HepG2 (cell line): ENCODE measurements around the gene APBB1. TPM values are rescaled to one million over a fixed set of nuclear protein-coding genes. Genes with fewer than 3 reads are reported as not detected.

Source experiments
- ATAC-seq: fragments of 200-7000 bp; cut with Tn5 transposase; 3 replicates; pipeline ENCODE4 v1.9.1; 2020; ENCODE audit warnings: mild to moderate bottlenecking, moderate library complexity
- BruUV-seq: library from RNA; stranded (reverse); fragments of 400-500 nt; replicated peaks from 2 replicates; lab custom pipeline; 2021; lab: Mats Ljungman, UMichigan
- CTCF ChIA-PET: fragments of 300-600 bp; formaldehyde crosslinking; extraction: SDS; loops from one replicate; lab custom pipeline; 2021; ENCODE audit warnings: low total read pairs, inconsistent platforms, low intra/inter-chr PET ratio; lab: Yijun Ruan, JAX
- POLR2A ChIA-PET: fragments of 350-600 bp; sonication (Branson Sonifier 250); formaldehyde crosslinking; loops from one replicate; lab custom pipeline; 2020; ENCODE audit warnings: antibody characterized with exemption, inconsistent platforms; lab: Yijun Ruan, JAX
- DNase-seq: peaks from one replicate; pipeline ENCODE4 v3.0.0-alpha.2; 2015; ENCODE audit warnings: low spot score
- FAIRE-seq: peaks from 3 replicates; lab custom pipeline; 2011; peaks lifted over from hg19 to GRCh38; lab: Jason Lieb, UNC
- H2AFZ ChIP-seq: one replicate; pipeline ENCODE4 v1.6.1; 2011; ENCODE audit warnings: low read length, inconsistent platforms
- H3K27ac ChIP-seq: fragments of 300-600 bp; 3 replicates; pipeline ENCODE4 v1.8.0; 2011; ENCODE audit warnings: mixed run types, mild to moderate bottlenecking, mixed read lengths, low read length, inconsistent platforms; ENCODE audit not compliant: insufficient read depth; ENCODE audit errors: extremely low read length
- H3K27me3 ChIP-seq, 2 experiments: fragments of 200-600 bp in 1 of 2; 2 replicates in 1 of 2; 3 replicates in 1 of 2; pipeline versions ENCODE4 v1.6.0 to v1.8.0; 2011; ENCODE audit warnings: low read length in 2 of 2, mild to moderate bottlenecking in 2 of 2, moderate library complexity in 2 of 2, inconsistent platforms in 1 of 2; ENCODE audit not compliant: insufficient read depth in 2 of 2, control insufficient read depth in 1 of 2
- H3K36me3 ChIP-seq, 2 experiments: fragments of 200-600 bp in 1 of 2; replicated peaks in 1 of 2; 2 replicates in 1 of 2; 3 replicates in 1 of 2; pipeline versions ENCODE4 v1.5.1 to v1.8.0; 2011; ENCODE audit warnings: low read length in 2 of 2, inconsistent platforms in 1 of 2; ENCODE audit not compliant: insufficient read depth in 2 of 2, control insufficient read depth in 1 of 2
- H3K4me1 ChIP-seq: 2 replicates; pipeline ENCODE4 v1.5.1; 2012; ENCODE audit warnings: low read length, inconsistent platforms; ENCODE audit not compliant: insufficient read depth
- H3K4me2 ChIP-seq: 2 replicates; pipeline ENCODE4 v1.6.0; 2011; ENCODE audit warnings: low read depth, low read length, inconsistent platforms
- H3K4me3 ChIP-seq, 3 experiments: fragments of 200-600 bp in 1 of 3; sonication (generic), shearing (Covaris generic) in 1 of 3; replicated peaks in 1 of 3; 2 replicates each; pipeline ENCODE4 v1.5.1; 2011 to 2016; ENCODE audit warnings: low read length in 3 of 3, inconsistent platforms in 2 of 3, low read depth in 2 of 3, mild to moderate bottlenecking in 2 of 3, control low read depth in 1 of 3, mixed read lengths in 1 of 3; ENCODE audit not compliant: insufficient read depth in 1 of 3
- H3K79me2 ChIP-seq: one replicate; pipeline ENCODE4 v1.6.1; 2011; ENCODE audit warnings: low read length, inconsistent platforms; ENCODE audit not compliant: insufficient read depth
- H3K9ac ChIP-seq: 2 replicates; pipeline ENCODE4 v1.6.0; 2011; ENCODE audit warnings: mild to moderate bottlenecking, low read depth, low read length, inconsistent platforms; ENCODE audit not compliant: insufficient read depth
- H3K9me3 ChIP-seq: 2 replicates; pipeline ENCODE4 v1.5.1; 2012; ENCODE audit warnings: mild to moderate bottlenecking, low read length
- H4K20me1 ChIP-seq: 2 replicates; pipeline ENCODE4 v1.6.0; 2011; ENCODE audit warnings: inconsistent platforms, mild to moderate bottlenecking, low read length, moderate library complexity; ENCODE audit not compliant: insufficient read depth
- DMAP1 ChIP-seq: IDR thresholded peaks from 2 replicates; pipeline ENCODE4 v1.6.1; 2016
- RAD51 ChIP-seq: fragments of 450-650 bp; IDR thresholded peaks from 2 replicates; pipeline ENCODE4 v1.6.1; 2016; ENCODE audit warnings: borderline replicate concordance
- ZNF225 ChIP-seq: sonication (generic); formaldehyde crosslinking; IDR thresholded peaks from 2 replicates; pipeline ENCODE4 v1.4.0; 2020; ENCODE audit warnings: mild to moderate bottlenecking, missing genetic modification reagents
- ZNF468 ChIP-seq: sonication (generic); formaldehyde crosslinking; IDR thresholded peaks from 2 replicates; pipeline ENCODE4 v1.8.0; 2022; ENCODE audit warnings: mild to moderate bottlenecking, moderate library complexity, missing genetic modification reagents
- WGBS: methylation state at CpG from one replicate; pipeline ENCODE4 v1.1.6; 2017; ENCODE audit warnings: low lambda C conversion rate; 5-methylcytosine and 5-hydroxymethylcytosine counted together
- in situ Hi-C: cut with HindIII; loops from 2 replicates; pipeline ENCODE4 v1.10.0; 2017; ENCODE audit warnings: low pct_unique_long_range_greater_than_20kb; ENCODE audit not compliant: extremely low pct_ligation_motif_present
- intact Hi-C: fragments of 100-400 bp; cut with micrococcal nuclease; formaldehyde crosslinking; loops from one replicate; pipeline ENCODE4 v1.10.0; 2022; ENCODE audit not compliant: unreplicated experiment
- polyA plus RNA-seq, 8 experiments: library from polyadenylated mRNA; depleted of rRNA in 3 of 8; stranded (reverse) in 7 of 8; unstranded in 1 of 8; fragments of >200 nt; fragmentation: Illumina TruSeq in 4 of 8; extraction: Trizol in 4 of 8; gene quantifications; 2 replicates each; pipeline versions ENCODE4 v1.2.1 to v1.2.3, GENCODE V29; 2011 to 2016; ENCODE audit warnings: low read depth in 4 of 8, missing spikeins in 1 of 8, mixed read lengths in 1 of 8; ENCODE audit not compliant: insufficient read depth in 1 of 8
- total RNA-seq, 5 experiments: library from RNA; depleted of rRNA; stranded (reverse); fragments of >200 nt; fragmentation: Illumina TruSeq; extraction: Trizol; gene quantifications; 2 replicates each; pipeline ENCODE4 v1.2.3, GENCODE V29; 2016; ENCODE audit warnings: low read depth in 1 of 5
- TF ChIP-seq, protein P1 (sequence below): IDR thresholded peaks from 2 replicates; pipeline ENCODE4 v1.6.1; 2016
- TF ChIP-seq, protein P2 (sequence below): sonication (generic); formaldehyde crosslinking; IDR thresholded peaks from 2 replicates; pipeline ENCODE4 v1.4.0; 2020; ENCODE audit warnings: missing genetic modification reagents
- TF ChIP-seq, protein P3 (sequence below): sonication (generic); formaldehyde crosslinking; IDR thresholded peaks from 2 replicates; pipeline ENCODE4 v1.9.0; 2021; ENCODE audit warnings: mild to moderate bottlenecking, missing genetic modification reagents
- TF ChIP-seq, protein P4 (sequence below), 2 experiments: sonication (generic) in 1 of 2; formaldehyde crosslinking in 1 of 2; IDR thresholded peaks; 2 replicates each; pipeline versions ENCODE4 v1.6.1 to v1.9.0; 2014 to 2022; ENCODE audit warnings: antibody characterized with exemption in 1 of 2, borderline replicate concordance in 1 of 2, inconsistent platforms in 1 of 2, low read depth in 1 of 2, missing genetic modification reagents in 1 of 2

The APBB1 gene
- total and polyA plus RNA-seq, 2 of the 13 experiments (the other 11 are each of a cell fraction or from before 2014, with no cell fraction given): 1.7 to 3.5 TPM

DNA sequence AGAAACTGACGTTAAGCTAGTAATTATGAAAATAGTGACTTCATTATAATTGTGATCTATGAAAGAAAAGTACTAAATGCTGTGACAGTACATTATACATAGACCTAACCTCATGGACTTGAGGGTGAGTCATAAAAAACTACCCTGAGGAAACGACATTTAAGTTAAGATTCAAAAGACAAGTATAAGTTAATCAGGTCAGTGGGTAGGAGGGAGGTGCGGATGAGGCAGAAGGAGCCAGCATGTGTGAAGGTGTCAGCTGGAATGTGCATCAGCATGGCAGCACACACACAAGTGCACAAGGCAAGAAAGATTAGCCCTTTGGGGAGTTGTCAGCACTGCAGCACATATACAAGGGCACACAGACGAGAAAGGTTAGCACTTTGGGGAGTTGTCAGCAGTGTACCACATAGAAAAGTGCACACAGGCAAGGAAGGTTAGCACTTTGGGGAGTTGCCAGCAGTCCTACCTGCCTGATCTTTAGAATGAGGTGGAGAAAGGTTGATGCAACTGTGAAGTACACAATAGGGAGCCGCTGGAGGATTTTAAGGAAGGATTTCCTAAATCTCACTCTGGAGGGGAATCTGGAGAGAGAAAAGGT, 67.0 kb downstream of the APBB1 start:
- peaks cover 22% of the 10 kb centered on the region for H3K4me1 ChIP-seq
- no peak overlapping the region for H2AFZ ChIP-seq
- no TSS peak for BruUV-seq
- ChIA-PET CTCF (interaction anchor here (1.3 to 2.6 kb wide), 2 partner anchors 101 to 102 kb away, joined by 4 to 32 read pairs; no protein-coding TSS in a partner anchor), POLR2A (no interaction called here)
- H3K4me3 ChIP-seq: no peak overlapping the region
- WGBS: 22% methylated on average over 5 of the region's 5 CpGs
- H3K4me2 ChIP-seq: no peak overlapping the region
- in situ Hi-C loops: loop anchor here (5.0 kb wide), 1 partner anchor 100 kb away; no protein-coding TSS in a partner anchor
- no peaks in the 10 kb centered on the region for H3K36me3 ChIP-seq
- no peak overlapping the region for H3K9ac ChIP-seq
- FAIRE-seq (no peak), DNase-seq (no peak), ATAC-seq (no peak)
- no peaks in the 10 kb centered on the region for H4K20me1 ChIP-seq
- H3K27ac ChIP-seq: no peak overlapping the region
- intact Hi-C loops: loop anchor here (2.0 to 10.0 kb wide), 3 partner anchors 55 to 877 kb away; no protein-coding TSS in a partner anchor
- H3K27me3 ChIP-seq: no peaks in the 10 kb centered on the region
- H3K79me2 ChIP-seq: no peaks in the 10 kb centered on the region
- no peaks in the 10 kb centered on the region for H3K9me3 ChIP-seq
- TF ChIP-seq ZNF225 (CRISPR knock-in tag) (no peak), DMAP1 (no peak), ZNF468 (CRISPR knock-in tag) (no peak), RAD51 (no peak)
- TF ChIP-seq, protein P1, sequence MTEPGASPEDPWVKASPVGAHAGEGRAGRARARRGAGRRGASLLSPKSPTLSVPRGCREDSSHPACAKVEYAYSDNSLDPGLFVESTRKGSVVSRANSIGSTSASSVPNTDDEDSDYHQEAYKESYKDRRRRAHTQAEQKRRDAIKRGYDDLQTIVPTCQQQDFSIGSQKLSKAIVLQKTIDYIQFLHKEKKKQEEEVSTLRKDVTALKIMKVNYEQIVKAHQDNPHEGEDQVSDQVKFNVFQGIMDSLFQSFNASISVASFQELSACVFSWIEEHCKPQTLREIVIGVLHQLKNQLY: no peak
- TF ChIP-seq, protein P2, sequence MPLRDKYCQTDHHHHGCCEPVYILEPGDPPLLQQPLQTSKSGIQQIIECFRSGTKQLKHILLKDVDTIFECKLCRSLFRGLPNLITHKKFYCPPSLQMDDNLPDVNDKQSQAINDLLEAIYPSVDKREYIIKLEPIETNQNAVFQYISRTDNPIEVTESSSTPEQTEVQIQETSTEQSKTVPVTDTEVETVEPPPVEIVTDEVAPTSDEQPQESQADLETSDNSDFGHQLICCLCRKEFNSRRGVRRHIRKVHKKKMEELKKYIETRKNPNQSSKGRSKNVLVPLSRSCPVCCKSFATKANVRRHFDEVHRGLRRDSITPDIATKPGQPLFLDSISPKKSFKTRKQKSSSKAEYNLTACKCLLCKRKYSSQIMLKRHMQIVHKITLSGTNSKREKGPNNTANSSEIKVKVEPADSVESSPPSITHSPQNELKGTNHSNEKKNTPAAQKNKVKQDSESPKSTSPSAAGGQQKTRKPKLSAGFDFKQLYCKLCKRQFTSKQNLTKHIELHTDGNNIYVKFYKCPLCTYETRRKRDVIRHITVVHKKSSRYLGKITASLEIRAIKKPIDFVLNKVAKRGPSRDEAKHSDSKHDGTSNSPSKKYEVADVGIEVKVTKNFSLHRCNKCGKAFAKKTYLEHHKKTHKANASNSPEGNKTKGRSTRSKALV (CRISPR knock-in tag): no peak
- TF ChIP-seq, protein P3, sequence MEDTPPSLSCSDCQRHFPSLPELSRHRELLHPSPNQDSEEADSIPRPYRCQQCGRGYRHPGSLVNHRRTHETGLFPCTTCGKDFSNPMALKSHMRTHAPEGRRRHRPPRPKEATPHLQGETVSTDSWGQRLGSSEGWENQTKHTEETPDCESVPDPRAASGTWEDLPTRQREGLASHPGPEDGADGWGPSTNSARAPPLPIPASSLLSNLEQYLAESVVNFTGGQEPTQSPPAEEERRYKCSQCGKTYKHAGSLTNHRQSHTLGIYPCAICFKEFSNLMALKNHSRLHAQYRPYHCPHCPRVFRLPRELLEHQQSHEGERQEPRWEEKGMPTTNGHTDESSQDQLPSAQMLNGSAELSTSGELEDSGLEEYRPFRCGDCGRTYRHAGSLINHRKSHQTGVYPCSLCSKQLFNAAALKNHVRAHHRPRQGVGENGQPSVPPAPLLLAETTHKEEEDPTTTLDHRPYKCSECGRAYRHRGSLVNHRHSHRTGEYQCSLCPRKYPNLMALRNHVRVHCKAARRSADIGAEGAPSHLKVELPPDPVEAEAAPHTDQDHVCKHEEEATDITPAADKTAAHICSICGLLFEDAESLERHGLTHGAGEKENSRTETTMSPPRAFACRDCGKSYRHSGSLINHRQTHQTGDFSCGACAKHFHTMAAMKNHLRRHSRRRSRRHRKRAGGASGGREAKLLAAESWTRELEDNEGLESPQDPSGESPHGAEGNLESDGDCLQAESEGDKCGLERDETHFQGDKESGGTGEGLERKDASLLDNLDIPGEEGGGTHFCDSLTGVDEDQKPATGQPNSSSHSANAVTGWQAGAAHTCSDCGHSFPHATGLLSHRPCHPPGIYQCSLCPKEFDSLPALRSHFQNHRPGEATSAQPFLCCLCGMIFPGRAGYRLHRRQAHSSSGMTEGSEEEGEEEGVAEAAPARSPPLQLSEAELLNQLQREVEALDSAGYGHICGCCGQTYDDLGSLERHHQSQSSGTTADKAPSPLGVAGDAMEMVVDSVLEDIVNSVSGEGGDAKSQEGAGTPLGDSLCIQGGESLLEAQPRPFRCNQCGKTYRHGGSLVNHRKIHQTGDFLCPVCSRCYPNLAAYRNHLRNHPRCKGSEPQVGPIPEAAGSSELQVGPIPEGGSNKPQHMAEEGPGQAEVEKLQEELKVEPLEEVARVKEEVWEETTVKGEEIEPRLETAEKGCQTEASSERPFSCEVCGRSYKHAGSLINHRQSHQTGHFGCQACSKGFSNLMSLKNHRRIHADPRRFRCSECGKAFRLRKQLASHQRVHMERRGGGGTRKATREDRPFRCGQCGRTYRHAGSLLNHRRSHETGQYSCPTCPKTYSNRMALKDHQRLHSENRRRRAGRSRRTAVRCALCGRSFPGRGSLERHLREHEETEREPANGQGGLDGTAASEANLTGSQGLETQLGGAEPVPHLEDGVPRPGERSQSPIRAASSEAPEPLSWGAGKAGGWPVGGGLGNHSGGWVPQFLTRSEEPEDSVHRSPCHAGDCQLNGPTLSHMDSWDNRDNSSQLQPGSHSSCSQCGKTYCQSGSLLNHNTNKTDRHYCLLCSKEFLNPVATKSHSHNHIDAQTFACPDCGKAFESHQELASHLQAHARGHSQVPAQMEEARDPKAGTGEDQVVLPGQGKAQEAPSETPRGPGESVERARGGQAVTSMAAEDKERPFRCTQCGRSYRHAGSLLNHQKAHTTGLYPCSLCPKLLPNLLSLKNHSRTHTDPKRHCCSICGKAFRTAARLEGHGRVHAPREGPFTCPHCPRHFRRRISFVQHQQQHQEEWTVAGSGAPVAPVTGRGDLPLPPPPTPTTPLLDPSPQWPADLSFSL (CRISPR knock-in tag): no peak
- TF ChIP-seq, protein P4, sequence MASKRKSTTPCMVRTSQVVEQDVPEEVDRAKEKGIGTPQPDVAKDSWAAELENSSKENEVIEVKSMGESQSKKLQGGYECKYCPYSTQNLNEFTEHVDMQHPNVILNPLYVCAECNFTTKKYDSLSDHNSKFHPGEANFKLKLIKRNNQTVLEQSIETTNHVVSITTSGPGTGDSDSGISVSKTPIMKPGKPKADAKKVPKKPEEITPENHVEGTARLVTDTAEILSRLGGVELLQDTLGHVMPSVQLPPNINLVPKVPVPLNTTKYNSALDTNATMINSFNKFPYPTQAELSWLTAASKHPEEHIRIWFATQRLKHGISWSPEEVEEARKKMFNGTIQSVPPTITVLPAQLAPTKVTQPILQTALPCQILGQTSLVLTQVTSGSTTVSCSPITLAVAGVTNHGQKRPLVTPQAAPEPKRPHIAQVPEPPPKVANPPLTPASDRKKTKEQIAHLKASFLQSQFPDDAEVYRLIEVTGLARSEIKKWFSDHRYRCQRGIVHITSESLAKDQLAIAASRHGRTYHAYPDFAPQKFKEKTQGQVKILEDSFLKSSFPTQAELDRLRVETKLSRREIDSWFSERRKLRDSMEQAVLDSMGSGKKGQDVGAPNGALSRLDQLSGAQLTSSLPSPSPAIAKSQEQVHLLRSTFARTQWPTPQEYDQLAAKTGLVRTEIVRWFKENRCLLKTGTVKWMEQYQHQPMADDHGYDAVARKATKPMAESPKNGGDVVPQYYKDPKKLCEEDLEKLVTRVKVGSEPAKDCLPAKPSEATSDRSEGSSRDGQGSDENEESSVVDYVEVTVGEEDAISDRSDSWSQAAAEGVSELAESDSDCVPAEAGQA (IDR thresholded peaks at IDR 0.05; ENCODE audit: low read depth): no peak
- TF ChIP-seq, protein P4 (CRISPR knock-in tag; IDR thresholded peaks at IDR 0.05; ENCODE audit: borderline replicate concordance): no peak
